ENCODE results near the gene KCNMA1.

KCNMA1 gene

GRCh38 chr10:77315496-77316129 is 322.0 kb downstream of the KCNMA1 start:
- no peak for DNase-seq (ENCODE audit: low read depth)
- H3K4me3 ChIP-seq (ENCODE audit: low read length) = no peak overlapping the region
- no peak for TF ChIP-seq CTCF (conservative IDR thresholded peaks at IDR 0.05; ENCODE audit: low read depth, low read length)

GRCh38 chr10:77313066-77313750 is 324.4 kb downstream of the KCNMA1 start:
- H3K4me3 ChIP-seq (ENCODE audit: low read length) = no peak overlapping the region
- no peak for TF ChIP-seq CTCF (conservative IDR thresholded peaks at IDR 0.05; ENCODE audit: low read depth, low read length)
- DNase-seq (ENCODE audit: low read depth) = no peak

GRCh38 chr10:77311186-77311585 is 326.4 kb downstream of the KCNMA1 start:
- TF ChIP-seq CTCF (conservative IDR thresholded peaks at IDR 0.05; ENCODE audit: low read depth, low read length) = no peak
- no peak for DNase-seq (ENCODE audit: low read depth)
- H3K4me3 ChIP-seq (ENCODE audit: low read length) = no peak overlapping the region

- H3K4me3 ChIP-seq (ENCODE audit: low read length) = no peak overlapping the region
- TF ChIP-seq CTCF (conservative IDR thresholded peaks at IDR 0.05; ENCODE audit: low read depth, low read length) = no peak
- no peak for DNase-seq (ENCODE audit: low read depth)
Measured at GRCh38 chr10:77310288-77310840, 327.2 kb downstream of the KCNMA1 start.

- no peak for TF ChIP-seq CTCF (conservative IDR thresholded peaks at IDR 0.05; ENCODE audit: low read depth, low read length)
Measured at GRCh38 chr10:77309509-77309908, 328.1 kb downstream of the KCNMA1 start.

GRCh38 chr10:77309092-77309491 is 328.5 kb downstream of the KCNMA1 start:
- H3K4me3 ChIP-seq (ENCODE audit: low read length) = no peak overlapping the region
- no peak for DNase-seq (ENCODE audit: low read depth)
- no peak for TF ChIP-seq CTCF (conservative IDR thresholded peaks at IDR 0.05; ENCODE audit: low read depth, low read length)

More at GRCh38 chr10:77309509-77309908, 328.1 kb downstream of the KCNMA1 start:
- no peak for DNase-seq (ENCODE audit: low read depth)
- no peak overlapping the region for H3K4me3 ChIP-seq (ENCODE audit: low read length)

Data from retinal pigment epithelial cell (primary cell).